Body of pancreas (tissue), 4 donors: ENCODE measurements around the gene PKN1. TPM values are rescaled to one million over a fixed set of nuclear protein-coding genes. Genes with fewer than 3 reads are reported as not detected.
A peak's percentile ranks its signal among the peaks of the same experiment; 100 is the strongest.

Source experiments
- ATAC-seq: fragments of 150-250 bp; one replicate; pipeline ENCODE4 v1.9.1; 2016
- DNase-seq, 4 donors: peaks; one replicate each; pipeline ENCODE4 v3.0.0-alpha.2; 2019
- H3K27ac ChIP-seq, 4 donors: fragments of 200-600 bp; sonication (generic); 1 replicate in 3 of 4; 2 replicates in 1 of 4; pipeline versions ENCODE4 v1.5.1 to v1.6.1; 2016 to 2019; ENCODE audit warnings: mild to moderate bottlenecking in 1 of 4, mixed read lengths in 1 of 4, moderate library complexity in 1 of 4
- H3K27me3 ChIP-seq, 2 donors: fragments of 200-600 bp; sonication (generic); one replicate each; pipeline ENCODE4 v1.6.0; 2016; ENCODE audit warnings: mild to moderate bottlenecking in 1 of 2
- H3K36me3 ChIP-seq, 2 donors: fragments of 200-600 bp; sonication (generic); replicated peaks in 1 of 2; 2 replicates each; pipeline ENCODE4 v1.5.1; 2016; ENCODE audit warnings: low read depth in 2 of 2; ENCODE audit not compliant: insufficient read depth in 1 of 2
- H3K4me1 ChIP-seq: fragments of 200-600 bp; sonication (generic); one replicate; pipeline ENCODE4 v1.6.0; 2016
- H3K4me3 ChIP-seq, 2 donors: fragments of 200-600 bp; sonication (generic); 1 replicate in 1 of 2; 2 replicates in 1 of 2; pipeline ENCODE4 v1.5.1; 2016 to 2019
- H3K9me3 ChIP-seq, 3 donors: fragments of 200-600 bp; sonication (generic); 1 replicate in 2 of 3; 2 replicates in 1 of 3; pipeline ENCODE4 v1.5.1; 2016
- POLR2A ChIP-seq, 3 donors: fragments of 450-650 bp; IDR thresholded peaks; one replicate each; pipeline ENCODE4 v1.6.1; 2016; ENCODE audit warnings: antibody characterized with exemption in 3 of 3, mild to moderate bottlenecking in 2 of 3
- WGBS, 2 donors: methylation state at CpG; one replicate each; pipeline ENCODE4 v1.1.5; 2017; 5-methylcytosine and 5-hydroxymethylcytosine counted together
- intact Hi-C: fragments of 100-400 bp; cut with DNase I; formaldehyde crosslinking; loops from one replicate; pipeline ENCODE4 v1.15.1; 2023
- total RNA-seq, 2 donors: library from RNA; depleted of rRNA; stranded (reverse); fragments of >200 nt; gene quantifications; one replicate each; pipeline ENCODE4 v1.1.0, GENCODE V29; 2016
- TF ChIP-seq, protein P1 (sequence below), 7 experiments: fragments of 450-650 bp in 4 of 7; fragments of 200-600 bp in 3 of 7; sonication (generic) in 3 of 7; IDR thresholded peaks; one replicate each; pipeline ENCODE4 v1.5.1; 2016 to 2019; ENCODE audit warnings: antibody characterized with exemption in 7 of 7

The PKN1 gene
- total RNA-seq, 2 donors from 2014 or later: 82.5 to 83.4 TPM

DNA sequence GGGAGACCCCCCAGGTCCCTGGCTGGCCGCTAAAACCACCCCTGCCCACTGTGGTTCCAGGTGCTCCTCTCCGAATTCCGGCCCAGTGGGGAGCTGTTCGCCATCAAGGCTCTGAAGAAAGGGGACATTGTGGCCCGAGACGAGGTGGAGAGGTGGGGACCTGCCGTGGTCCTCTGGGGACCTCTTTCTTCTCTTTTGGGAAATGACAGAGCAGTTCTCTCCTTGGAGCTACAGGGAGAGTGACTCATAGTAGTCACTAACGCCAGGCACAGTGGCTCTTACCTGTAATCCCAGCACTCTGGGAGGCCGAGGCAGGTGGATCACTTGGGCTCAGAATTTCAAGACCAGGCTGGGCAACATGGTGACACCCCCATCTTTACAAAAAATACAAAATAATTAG is 34.7 kb downstream of the PKN1 start:
- 81 to 87% methylated on average over 5 to 9 of the region's 9 CpGs for WGBS, 2 donors
- ATAC-seq (no peak), DNase-seq (no peak)
- H3K9me3 ChIP-seq: no peaks in the 10 kb centered on the region
- H3K4me1 ChIP-seq: peaks cover 12% of the 10 kb centered on the region
- intact Hi-C loops: no loop called here
- TF ChIP-seq, protein P1, sequence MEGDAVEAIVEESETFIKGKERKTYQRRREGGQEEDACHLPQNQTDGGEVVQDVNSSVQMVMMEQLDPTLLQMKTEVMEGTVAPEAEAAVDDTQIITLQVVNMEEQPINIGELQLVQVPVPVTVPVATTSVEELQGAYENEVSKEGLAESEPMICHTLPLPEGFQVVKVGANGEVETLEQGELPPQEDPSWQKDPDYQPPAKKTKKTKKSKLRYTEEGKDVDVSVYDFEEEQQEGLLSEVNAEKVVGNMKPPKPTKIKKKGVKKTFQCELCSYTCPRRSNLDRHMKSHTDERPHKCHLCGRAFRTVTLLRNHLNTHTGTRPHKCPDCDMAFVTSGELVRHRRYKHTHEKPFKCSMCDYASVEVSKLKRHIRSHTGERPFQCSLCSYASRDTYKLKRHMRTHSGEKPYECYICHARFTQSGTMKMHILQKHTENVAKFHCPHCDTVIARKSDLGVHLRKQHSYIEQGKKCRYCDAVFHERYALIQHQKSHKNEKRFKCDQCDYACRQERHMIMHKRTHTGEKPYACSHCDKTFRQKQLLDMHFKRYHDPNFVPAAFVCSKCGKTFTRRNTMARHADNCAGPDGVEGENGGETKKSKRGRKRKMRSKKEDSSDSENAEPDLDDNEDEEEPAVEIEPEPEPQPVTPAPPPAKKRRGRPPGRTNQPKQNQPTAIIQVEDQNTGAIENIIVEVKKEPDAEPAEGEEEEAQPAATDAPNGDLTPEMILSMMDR (IDR thresholded peaks at IDR 0.05): no peak
- TF ChIP-seq POLR2A (IDR thresholded peaks at IDR 0.05): no peak
- peaks cover 0 to 25% of the 10 kb centered on the region in 2 donors for H3K36me3 ChIP-seq
- no peak overlapping the region for H3K27ac ChIP-seq
- no peak overlapping the region for H3K4me3 ChIP-seq
- H3K27me3 ChIP-seq: peaks cover 0 to 5% of the 10 kb centered on the region in 2 donors

- H3K9me3 ChIP-seq: no peaks in the 10 kb centered on the region
- no peak for DNase-seq
- H3K27me3 ChIP-seq: peaks cover 0 to 15% of the 10 kb centered on the region in 2 donors
- H3K4me1 ChIP-seq: peaks cover 33% of the 10 kb centered on the region
- intact Hi-C loops: no loop called here
- peaks cover 0 to 10% of the 10 kb centered on the region in 2 donors for H3K36me3 ChIP-seq
- 87 to 89% methylated on average over 7 to 32 of the region's 32 CpGs for WGBS, 2 donors
- TF ChIP-seq POLR2A (IDR thresholded peaks at IDR 0.05): no peak
- TF ChIP-seq, protein P1 (IDR thresholded peaks at IDR 0.05): no peak
- no peak for ATAC-seq
- no peak overlapping the region for H3K4me3 ChIP-seq
- no peak overlapping the region for H3K27ac ChIP-seq
These were observed 37.1 kb downstream of the PKN1 start for GRCh38 chr19:14470031-14470876.

- no peak for TF ChIP-seq POLR2A (IDR thresholded peaks at IDR 0.05)
- TF ChIP-seq, protein P1 (IDR thresholded peaks at IDR 0.05): no peak
- peaks cover 39% of the 10 kb centered on the region for H3K4me1 ChIP-seq
- peaks cover 0 to 8% of the 10 kb centered on the region in 2 donors for H3K36me3 ChIP-seq
- ATAC-seq (no peak), DNase-seq (no peak)
- H3K27ac ChIP-seq: no peak overlapping the region
- no peak overlapping the region for H3K4me3 ChIP-seq
- intact Hi-C loops: no loop called here
- no peaks in the 10 kb centered on the region for H3K9me3 ChIP-seq
- 73 to 82% methylated on average over 33 to 43 of the region's 46 CpGs for WGBS, 2 donors
- peaks cover 0 to 15% of the 10 kb centered on the region in 2 donors for H3K27me3 ChIP-seq
These were observed 38.5 kb downstream of the PKN1 start for GRCh38 chr19:14471436-14472187.

DNA sequence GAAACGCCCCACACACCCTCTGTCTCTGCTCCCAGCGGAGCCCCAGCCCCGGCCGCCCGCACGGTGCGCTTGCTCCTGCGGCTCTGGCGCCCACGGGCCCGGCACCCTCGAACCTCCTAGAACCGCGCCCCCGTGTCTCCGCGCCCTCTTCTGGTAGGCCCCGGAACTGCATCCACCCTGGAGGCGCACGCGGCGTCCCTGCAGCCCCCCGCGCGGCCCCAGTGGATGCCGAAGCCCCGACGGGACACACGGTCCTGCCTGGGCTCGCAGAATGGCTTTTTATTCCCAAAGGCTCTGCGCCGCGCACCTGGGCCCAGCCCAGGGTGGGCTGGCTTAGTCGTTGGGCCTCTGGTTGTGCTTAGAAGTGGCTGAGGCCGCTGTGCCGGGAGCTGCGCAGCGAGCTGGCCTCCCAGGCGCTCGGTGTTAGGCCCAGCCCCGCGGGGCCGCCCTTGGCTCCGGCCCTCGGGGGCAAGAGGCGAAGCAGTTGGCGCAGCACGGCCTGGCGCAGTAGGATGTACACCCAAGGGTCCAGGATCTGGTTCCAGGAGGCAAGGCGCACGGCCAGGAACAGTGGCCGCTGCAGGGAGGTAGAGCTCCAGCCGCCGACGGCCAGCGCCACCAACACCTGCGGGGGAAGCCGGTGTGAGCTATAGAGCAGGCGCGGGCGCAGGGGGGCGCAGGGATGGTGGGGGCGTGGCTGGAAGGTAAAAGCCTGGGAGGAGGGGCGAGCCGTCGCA is 39.3 kb downstream of the PKN1 start:
- Histone ChIP-seq H3K4me1 (peaks cover 39% of the 10 kb centered on the region), H3K27me3 (peaks cover 0 to 15% of the 10 kb centered on the region in 2 donors), H3K36me3 (peaks cover 0 to 8% of the 10 kb centered on the region in 2 donors), H3K4me3 (no peak overlapping the region), H3K27ac (no peak overlapping the region), H3K9me3 (no peaks in the 10 kb centered on the region)
- ATAC-seq (peak; percentile 54), DNase-seq (peak; percentile 53 to 69 (median 57))
- intact Hi-C loops: no loop called here
- 3% methylated on average over 23 to 63 of the region's 66 CpGs for whole genome bisulfite sequencing, 2 donors
- TF ChIP-seq, protein P1 (IDR thresholded peaks at IDR 0.05): peak; percentile 75 to 96 (median 84)
- TF ChIP-seq POLR2A (IDR thresholded peaks at IDR 0.05): no peak
